Neural progenitor cell (in vitro differentiated cells): ENCODE measurements around the gene INSYN2A. TPM values are rescaled to one million over a fixed set of nuclear protein-coding genes. Genes with fewer than 3 reads are reported as not detected.

ENCODE experiments used
- DNase-seq: peaks from one replicate; pipeline ENCODE4 v3.0.0-alpha.2; 2016; ENCODE audit warnings: low spot score
- H2AFZ ChIP-seq: fragments of 200-600 bp; sonication (generic); replicated peaks from 2 replicates; pipeline ENCODE4 v1.6.1; 2016; ENCODE audit warnings: antibody characterized with exemption
- H3F3A ChIP-seq: fragments of 200-600 bp; sonication (generic); 2 replicates; pipeline ENCODE4 v1.6.1; 2016; ENCODE audit warnings: antibody characterized with exemption, low read depth
- H3K27ac ChIP-seq: fragments of 200-600 bp; sonication (generic); 2 replicates; pipeline ENCODE4 v1.5.1; 2016; ENCODE audit warnings: mild to moderate bottlenecking
- H3K27me3 ChIP-seq: fragments of 200-600 bp; sonication (generic); 2 replicates; pipeline ENCODE4 v1.6.1; 2016; ENCODE audit warnings: mild to moderate bottlenecking, moderate library complexity
- H3K36me3 ChIP-seq: fragments of 200-600 bp; sonication (generic); 2 replicates; pipeline ENCODE4 v1.5.1; 2016
- H3K4me1 ChIP-seq: fragments of 200-600 bp; sonication (generic); 2 replicates; pipeline ENCODE4 v1.6.1; 2016; ENCODE audit warnings: mixed run types
- H3K4me2 ChIP-seq: fragments of 200-600 bp; sonication (generic); 2 replicates; pipeline ENCODE4 v1.6.1; 2016
- H3K4me3 ChIP-seq: fragments of 200-600 bp; sonication (generic); 2 replicates; pipeline ENCODE4 v1.5.1; 2016
- H3K79me2 ChIP-seq: fragments of 200-600 bp; sonication (generic); 2 replicates; pipeline ENCODE4 v1.6.1; 2016; ENCODE audit warnings: low read depth
- H3K9ac ChIP-seq: fragments of 200-600 bp; sonication (generic); 2 replicates; pipeline ENCODE4 v1.6.1; 2016
- H3K9me3 ChIP-seq: fragments of 200-600 bp; sonication (generic); 2 replicates; pipeline ENCODE4 v1.5.1; 2016; ENCODE audit warnings: low read depth
- H4K20me1 ChIP-seq: fragments of 200-600 bp; sonication (generic); 2 replicates; pipeline ENCODE4 v1.6.1; 2016; ENCODE audit warnings: low read depth
- H3K27ac Mint-ChIP-seq: 3 replicates; pipeline ENCODE4 v1.8.0; 2021; ENCODE audit warnings: mixed read lengths
- H3K27me3 Mint-ChIP-seq: 2 replicates; pipeline ENCODE4 v1.8.0; 2022; ENCODE audit warnings: low read depth, mild to moderate bottlenecking, inconsistent platforms, moderate library complexity, mixed read lengths; ENCODE audit not compliant: insufficient read depth
- H3K36me3 Mint-ChIP-seq: 3 replicates; pipeline ENCODE4 v1.8.0; 2021; ENCODE audit warnings: mixed read lengths
- H3K4me1 Mint-ChIP-seq: 3 replicates; pipeline ENCODE4 v1.8.0; 2021; ENCODE audit warnings: mixed read lengths
- H3K4me3 Mint-ChIP-seq: 3 replicates; pipeline ENCODE4 v1.8.0; 2021; ENCODE audit warnings: mild to moderate bottlenecking, moderate library complexity, mixed read lengths
- H3K9me3 Mint-ChIP-seq: 3 replicates; pipeline ENCODE4 v1.8.0; 2020; ENCODE audit warnings: mixed read lengths
- CTCF ChIP-seq: fragments of 200-600 bp; sonication (generic); IDR thresholded peaks from 2 replicates; pipeline ENCODE4 v1.5.1; 2017; ENCODE audit warnings: antibody characterized with exemption, mild to moderate bottlenecking
- EZH2 ChIP-seq: fragments of 200-600 bp; sonication (generic); IDR thresholded peaks from 2 replicates; pipeline ENCODE4 v1.6.1; 2017; ENCODE audit warnings: antibody characterized with exemption, mild to moderate bottlenecking, moderate library complexity
- EZH2phosphoT487 ChIP-seq: fragments of 200-600 bp; sonication (generic); IDR thresholded peaks from 2 replicates; pipeline ENCODE4 v1.6.1; 2017; ENCODE audit warnings: antibody characterized with exemption
- total RNA-seq: library from RNA; depleted of rRNA; stranded (reverse); fragments of >200 nt; gene quantifications from 2 replicates; pipeline ENCODE4 v1.2.3, GENCODE V29; 2015; ENCODE audit warnings: low replicate concordance

The INSYN2A gene
- total RNA-seq, 1 donor from 2014 or later, result not detected

- Histone ChIP-seq H3K27ac (no peak overlapping the region), H3K36me3 (no peaks in the 10 kb centered on the region), H3F3A (no peaks in the 10 kb centered on the region), H3K79me2 (no peaks in the 10 kb centered on the region), H3K4me2 (no peak overlapping the region), H3K9me3 (no peaks in the 10 kb centered on the region), H3K4me3 (no peak overlapping the region), H3K9ac (no peak overlapping the region), H3K4me1 (no peaks in the 10 kb centered on the region), H3K27me3 (no peaks in the 10 kb centered on the region), H2AFZ (no peak overlapping the region), H4K20me1 (peaks cover 51% of the 10 kb centered on the region)
- TF ChIP-seq CTCF (no peak), EZH2phosphoT487 (no peak), EZH2 (no peak)
- no peak for DNase-seq
- Mint-ChIP-seq H3K27me3 (no peaks in the 10 kb centered on the region), H3K4me3 (no peak overlapping the region), H3K27ac (no peak overlapping the region), H3K9me3 (no peaks in the 10 kb centered on the region), H3K36me3 (no peaks in the 10 kb centered on the region), H3K4me1 (peaks cover 10% of the 10 kb centered on the region)
Observed at GRCh38 chr10:127157506-127158200, 38.7 kb downstream of the INSYN2A start.

GRCh38 chr10:127157089-127157488 is 39.3 kb downstream of the INSYN2A start:
- no peaks in the 10 kb centered on the region for H3F3A ChIP-seq
- H3K9me3 ChIP-seq, result no peaks in the 10 kb centered on the region
- H3K4me1 ChIP-seq, result no peaks in the 10 kb centered on the region
- TF ChIP-seq EZH2phosphoT487 (no peak), CTCF (no peak), EZH2 (no peak)
- no peaks in the 10 kb centered on the region for H3K27me3 Mint-ChIP-seq
- H3K79me2 ChIP-seq, result no peaks in the 10 kb centered on the region
- H3K36me3 ChIP-seq, result no peaks in the 10 kb centered on the region
- no peaks in the 10 kb centered on the region for H3K36me3 Mint-ChIP-seq
- no peak for DNase-seq
- no peaks in the 10 kb centered on the region for H3K9me3 Mint-ChIP-seq
- peaks cover 10% of the 10 kb centered on the region for H3K4me1 Mint-ChIP-seq
- no peak overlapping the region for H3K4me3 ChIP-seq
- no peak overlapping the region for H3K4me2 ChIP-seq
- no peak overlapping the region for H3K27ac Mint-ChIP-seq
- no peak overlapping the region for H3K4me3 Mint-ChIP-seq
- H4K20me1 ChIP-seq, result peaks cover 51% of the 10 kb centered on the region
- H3K27ac ChIP-seq, result no peak overlapping the region
- no peak overlapping the region for H2AFZ ChIP-seq
- H3K9ac ChIP-seq, result no peak overlapping the region
- H3K27me3 ChIP-seq, result no peaks in the 10 kb centered on the region

GRCh38 chr10:127154831-127155620 is 41.4 kb downstream of the INSYN2A start:
- H3K4me1 Mint-ChIP-seq, result peaks cover 15% of the 10 kb centered on the region
- no peak overlapping the region for H3K4me3 ChIP-seq
- no peaks in the 10 kb centered on the region for H3K27me3 Mint-ChIP-seq

More at GRCh38 chr10:127154831-127155620, 41.4 kb downstream of the INSYN2A start:
- no peaks in the 10 kb centered on the region for H3F3A ChIP-seq
- Mint-ChIP-seq H3K9me3 (no peaks in the 10 kb centered on the region), H3K36me3 (no peaks in the 10 kb centered on the region), H3K27ac (no peak overlapping the region), H3K4me3 (no peak overlapping the region)
- no peak overlapping the region for H3K27ac ChIP-seq
- H3K4me2 ChIP-seq, result no peak overlapping the region
- no peaks in the 10 kb centered on the region for H3K79me2 ChIP-seq
- no peak for DNase-seq
- TF ChIP-seq CTCF (no peak), EZH2 (no peak), EZH2phosphoT487 (no peak)
- H3K4me1 ChIP-seq, result no peaks in the 10 kb centered on the region
- no peaks in the 10 kb centered on the region for H3K36me3 ChIP-seq
- H4K20me1 ChIP-seq, result peaks cover 39% of the 10 kb centered on the region
- no peaks in the 10 kb centered on the region for H3K27me3 ChIP-seq
- no peak overlapping the region for H3K9ac ChIP-seq
- H2AFZ ChIP-seq, result no peak overlapping the region
- no peaks in the 10 kb centered on the region for H3K9me3 ChIP-seq
